ENCODE results near the gene VIT. TPM values are rescaled to one million over a fixed set of nuclear protein-coding genes. Genes with fewer than 3 reads are reported as not detected.

VIT gene
- total and polyA plus RNA-seq, 10 donors, result 0.05 to 0.74 (median 0.38) TPM; not detected in 6

DNA sequence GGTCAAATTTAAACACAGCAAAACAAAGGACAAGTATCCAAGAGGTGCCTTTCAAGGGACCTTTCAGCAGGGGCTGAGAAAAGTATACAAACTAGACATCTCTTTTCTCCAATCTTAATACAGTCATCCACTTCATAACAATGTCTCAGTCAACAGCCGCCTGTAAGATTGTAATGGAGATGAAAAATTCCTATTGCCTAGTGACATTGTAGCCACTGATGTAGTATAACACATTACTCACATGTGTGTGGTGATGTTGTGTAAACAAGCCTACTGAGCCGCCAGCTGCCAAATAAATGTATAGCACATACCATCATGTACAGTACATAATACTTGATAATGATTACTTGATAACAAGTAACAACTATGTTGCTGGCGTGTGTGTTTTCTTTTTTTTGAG lies 31.0 kb downstream of the VIT start:
- Histone ChIP-seq H3K4me1 (no peaks in the 10 kb centered on the region), H3K9me3 (peaks cover 0 to 12% (median 8%) of the 10 kb centered on the region in 8 donors), H3K27ac (no peak overlapping the region), H3K36me3 (no peaks in the 10 kb centered on the region), H3K27me3 (replicated peaks in 1 of 7) (no peaks in the 10 kb centered on the region), H3K4me3 (no peak overlapping the region)
- TF ChIP-seq POLR2A (IDR thresholded peaks at IDR 0.05), result no peak
- TF ChIP-seq POLR2AphosphoS5 (IDR thresholded peaks at IDR 0.05), result no peak
- TF ChIP-seq, protein P1, sequence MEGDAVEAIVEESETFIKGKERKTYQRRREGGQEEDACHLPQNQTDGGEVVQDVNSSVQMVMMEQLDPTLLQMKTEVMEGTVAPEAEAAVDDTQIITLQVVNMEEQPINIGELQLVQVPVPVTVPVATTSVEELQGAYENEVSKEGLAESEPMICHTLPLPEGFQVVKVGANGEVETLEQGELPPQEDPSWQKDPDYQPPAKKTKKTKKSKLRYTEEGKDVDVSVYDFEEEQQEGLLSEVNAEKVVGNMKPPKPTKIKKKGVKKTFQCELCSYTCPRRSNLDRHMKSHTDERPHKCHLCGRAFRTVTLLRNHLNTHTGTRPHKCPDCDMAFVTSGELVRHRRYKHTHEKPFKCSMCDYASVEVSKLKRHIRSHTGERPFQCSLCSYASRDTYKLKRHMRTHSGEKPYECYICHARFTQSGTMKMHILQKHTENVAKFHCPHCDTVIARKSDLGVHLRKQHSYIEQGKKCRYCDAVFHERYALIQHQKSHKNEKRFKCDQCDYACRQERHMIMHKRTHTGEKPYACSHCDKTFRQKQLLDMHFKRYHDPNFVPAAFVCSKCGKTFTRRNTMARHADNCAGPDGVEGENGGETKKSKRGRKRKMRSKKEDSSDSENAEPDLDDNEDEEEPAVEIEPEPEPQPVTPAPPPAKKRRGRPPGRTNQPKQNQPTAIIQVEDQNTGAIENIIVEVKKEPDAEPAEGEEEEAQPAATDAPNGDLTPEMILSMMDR (IDR thresholded peaks at IDR 0.05 in 8 of 11, conservative IDR thresholded peaks at IDR 0.05 in 3 of 11), result no peak
- WGBS, 5 donors, result 90 to 100% (median 95%) methylated on average over 3 of the region's 3 CpGs
- DNase-seq, result no peak
- intact Hi-C loops (cut with DNase I; ENCODE audit: low total_unique reads), result no loop called here

DNA sequence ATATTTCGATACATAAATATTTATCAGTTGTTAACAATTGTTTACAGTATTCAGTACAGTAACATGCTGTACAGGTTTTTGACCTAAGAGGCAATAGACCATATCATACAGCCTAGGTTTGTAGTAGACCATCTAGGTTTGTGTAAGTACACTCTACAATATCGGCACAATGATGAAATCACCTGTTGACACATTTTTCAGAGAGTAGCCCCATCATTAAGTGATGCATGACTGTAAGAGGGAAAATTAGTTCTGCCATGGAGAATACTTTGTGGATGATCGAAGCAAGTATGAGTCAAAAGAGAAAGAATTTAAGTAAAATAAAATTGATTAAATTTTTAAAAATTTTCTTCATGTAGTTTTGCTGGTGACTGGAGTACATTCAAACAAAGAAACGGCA lies 32.6 kb downstream of the VIT start:
- Histone ChIP-seq H3K27me3 (replicated peaks in 1 of 7) (no peaks in the 10 kb centered on the region), H3K9me3 (peaks cover 0 to 12% (median 8%) of the 10 kb centered on the region in 8 donors), H3K4me3 (no peak overlapping the region), H3K27ac (no peak overlapping the region), H3K36me3 (no peaks in the 10 kb centered on the region), H3K4me1 (no peaks in the 10 kb centered on the region)
- TF ChIP-seq, protein P1 (IDR thresholded peaks at IDR 0.05 in 8 of 11, conservative IDR thresholded peaks at IDR 0.05 in 3 of 11), result no peak
- no peak for TF ChIP-seq POLR2AphosphoS5 (IDR thresholded peaks at IDR 0.05)
- TF ChIP-seq POLR2A (IDR thresholded peaks at IDR 0.05), result no peak
- intact Hi-C loops (cut with DNase I; ENCODE audit: low total_unique reads), result no loop called here
- 61 to 98% (median 69%) methylated on average over 4 of the region's 4 CpGs for WGBS, 5 donors
- no peak for DNase-seq

DNA sequence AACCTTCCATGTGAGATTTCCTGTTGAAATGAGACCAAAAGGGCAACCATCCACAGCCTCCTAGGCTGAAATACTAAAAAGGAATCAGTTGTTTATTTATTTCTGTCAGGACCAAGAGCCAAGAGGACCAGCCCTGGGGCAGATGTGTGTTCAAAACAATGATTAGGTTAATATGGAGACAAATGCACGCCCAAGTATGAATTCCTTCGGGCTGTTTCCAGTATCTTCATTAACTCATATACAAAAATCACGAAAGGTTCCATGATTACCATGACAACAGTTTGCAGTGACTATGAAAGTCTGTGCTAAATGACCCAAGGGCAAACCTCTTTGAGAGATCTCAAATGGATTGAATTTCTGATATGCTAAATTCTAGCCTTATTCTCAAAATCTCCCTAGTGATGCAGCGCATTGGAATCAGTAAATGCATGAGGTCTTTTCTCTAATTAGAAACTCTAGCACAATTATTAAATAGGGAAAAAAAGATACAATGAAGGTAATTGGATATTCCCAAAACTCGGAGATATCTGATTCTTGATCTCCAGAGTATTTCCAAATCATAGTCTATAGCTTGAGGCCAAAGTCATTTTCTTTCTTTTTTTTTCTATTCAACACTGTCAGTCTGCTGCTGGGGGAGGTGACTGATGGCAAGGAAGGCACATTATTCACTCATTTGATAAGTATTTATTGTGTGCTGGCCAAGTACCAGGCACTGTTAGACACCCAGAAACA lies 35.6 kb downstream of the VIT start:
- Histone ChIP-seq H3K4me3 (no peak overlapping the region), H3K27ac (no peak overlapping the region), H3K27me3 (replicated peaks in 1 of 7) (no peaks in the 10 kb centered on the region), H3K9me3 (peaks cover 0 to 12% (median 8%) of the 10 kb centered on the region in 8 donors), H3K4me1 (no peaks in the 10 kb centered on the region), H3K36me3 (no peaks in the 10 kb centered on the region)
- TF ChIP-seq, protein P1 (IDR thresholded peaks at IDR 0.05 in 8 of 11, conservative IDR thresholded peaks at IDR 0.05 in 3 of 11), result no peak
- no peak for TF ChIP-seq POLR2A (IDR thresholded peaks at IDR 0.05)
- no peak for TF ChIP-seq POLR2AphosphoS5 (IDR thresholded peaks at IDR 0.05)
- no peak for DNase-seq
- intact Hi-C loops (cut with DNase I; ENCODE audit: low total_unique reads), result no loop called here
- WGBS, 5 donors, result 56 to 69% (median 67%) methylated on average over 5 of the region's 5 CpGs

DNA sequence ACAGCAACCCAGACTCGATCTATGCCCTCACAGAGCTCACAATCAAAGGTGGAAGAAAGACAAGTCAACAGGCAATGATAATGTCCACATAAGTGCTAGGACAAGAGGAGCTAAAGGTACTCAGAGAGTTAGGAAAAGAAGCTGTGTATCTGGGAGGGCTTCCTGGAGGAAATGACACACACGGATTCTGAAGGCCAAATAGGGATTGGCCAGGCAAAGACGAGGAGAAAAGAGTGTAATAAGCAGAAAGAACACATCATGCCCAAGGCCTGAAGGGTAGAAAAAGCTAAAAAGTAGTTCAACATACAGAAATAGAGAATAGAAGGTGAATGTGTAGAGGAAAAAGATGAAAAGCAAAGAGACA lies 36.1 kb downstream of the VIT start:
- Histone ChIP-seq H3K9me3 (peaks cover 0 to 12% (median 8%) of the 10 kb centered on the region in 8 donors), H3K27me3 (replicated peaks in 1 of 7) (no peaks in the 10 kb centered on the region), H3K36me3 (no peaks in the 10 kb centered on the region), H3K27ac (no peak overlapping the region), H3K4me1 (no peaks in the 10 kb centered on the region), H3K4me3 (no peak overlapping the region)
- no peak for DNase-seq
- TF ChIP-seq, protein P1 (IDR thresholded peaks at IDR 0.05 in 8 of 11, conservative IDR thresholded peaks at IDR 0.05 in 3 of 11), result no peak
- TF ChIP-seq POLR2AphosphoS5 (IDR thresholded peaks at IDR 0.05), result no peak
- no peak for TF ChIP-seq POLR2A (IDR thresholded peaks at IDR 0.05)
- 73 to 82% (median 74%) methylated on average over 3 of the region's 3 CpGs for WGBS, 5 donors
- intact Hi-C loops (cut with DNase I; ENCODE audit: low total_unique reads), result no loop called here

All from spleen (tissue), 11 donors.